ENCODE results near the gene PCNA. TPM values are rescaled to one million over a fixed set of nuclear protein-coding genes. Genes with fewer than 3 reads are reported as not detected.

Gene PCNA
- total and polyA plus RNA-seq, 9 of the 15 experiments (the other 6 are each of a cell fraction or from before 2014, with no cell fraction given), result 213 to 390 (median 291) TPM

- TF ChIP-seq ZNF584 (CRISPR knock-in tag; IDR thresholded peaks at IDR 0.05; ENCODE audit: low read depth) (no peak), MGA (IDR thresholded peaks at IDR 0.05) (no peak; the same call in 1 of the 2 replicates), WHSC1 (IDR thresholded peaks at IDR 0.05; ENCODE audit: low read length) (no peak), ZNF551 (CRISPR knock-in tag; IDR thresholded peaks at IDR 0.05) (no peak), RBM15 (IDR thresholded peaks at IDR 0.05; ENCODE audit: insufficient read depth, low read length) (no peak), ZNF79 (CRISPR knock-in tag; IDR thresholded peaks at IDR 0.05; ENCODE audit: low read depth) (no peak), SAFB (IDR thresholded peaks at IDR 0.05; ENCODE audit: borderline replicate concordance, low read depth, low read length) (peak; percentile 93)
Measured at GRCh38 chr20:5126512-5127203, 6.9 kb upstream of the PCNA start, which contains the start of gene CDS2 (continued).

All from K562 (cell line).